K562 (cell line): ENCODE measurements around the gene ACER1. TPM values are rescaled to one million over a fixed set of nuclear protein-coding genes. Genes with fewer than 3 reads are reported as not detected.

Source experiments
- AFF4 ChIP-seq: sonication (generic); formaldehyde crosslinking; IDR thresholded peaks from 2 replicates; pipeline ENCODE4 v1.8.0; 2023; ENCODE audit warnings: mild to moderate bottlenecking, missing genetic modification reagents
- DPF2 ChIP-seq: fragments of 450-650 bp; IDR thresholded peaks from 2 replicates; pipeline ENCODE4 v1.6.1; 2016
- E2F8 ChIP-seq: fragments of 450-650 bp; IDR thresholded peaks from 2 replicates; pipeline ENCODE4 v1.7.1; 2018; ENCODE audit warnings: mild to moderate bottlenecking, low read depth; ENCODE audit not compliant: partially characterized antibody
- FOXK2 ChIP-seq, 2 experiments: fragments of 450-650 bp; IDR thresholded peaks in 1 of 2; conservative IDR thresholded peaks in 1 of 2; 2 replicates each; pipeline ENCODE4 v1.6.1; 2016; ENCODE audit warnings: low read depth in 2 of 2, mild to moderate bottlenecking in 1 of 2
- GATAD2A ChIP-seq: fragments of 450-650 bp; IDR thresholded peaks from 2 replicates; pipeline ENCODE4 v1.6.1; 2017
- LEF1 ChIP-seq: fragments of 450-650 bp; IDR thresholded peaks from 2 replicates; pipeline ENCODE4 v1.6.1; 2016; ENCODE audit warnings: mild to moderate bottlenecking
- PTTG1 ChIP-seq: fragments of 450-650 bp; IDR thresholded peaks from 2 replicates; pipeline ENCODE4 v1.6.1; 2016; ENCODE audit warnings: low read depth, mild to moderate bottlenecking, missing genetic modification characterization, missing compliant biosample characterization
- SIRT6 ChIP-seq: IDR thresholded peaks from one replicate; pipeline ENCODE4 v1.6.1; 2012; ENCODE audit warnings: low read depth, mild to moderate bottlenecking, control low read depth, inconsistent platforms, low read length, moderate library complexity
- TRIM28 ChIP-seq: fragments of 450-650 bp; IDR thresholded peaks from 2 replicates; pipeline ENCODE4 v1.6.1; 2017
- U2AF2 ChIP-seq: fragments of 200-400 bp; formaldehyde crosslinking; optimal IDR thresholded peaks from 2 replicates; pipeline ENCODE3; 2017; ENCODE audit warnings: low read depth, mild to moderate bottlenecking, low read length
- ZFX ChIP-seq: sonication (generic); formaldehyde crosslinking; IDR thresholded peaks from 2 replicates; pipeline ENCODE4 v1.8.0; 2022; ENCODE audit warnings: mild to moderate bottlenecking, missing genetic modification reagents, moderate library complexity
- ZNF23 ChIP-seq: fragments of 250-450 bp; sonication (Bioruptor Pico); IDR thresholded peaks from 2 replicates; pipeline ENCODE4 v1.4.0; 2020; ENCODE audit warnings: mild to moderate bottlenecking
- ZNF518B ChIP-seq: fragments of 250-450 bp; sonication (Bioruptor Pico); IDR thresholded peaks from 2 replicates; pipeline ENCODE4 v1.5.0; 2021; ENCODE audit warnings: mild to moderate bottlenecking, moderate library complexity
- ZNF639 ChIP-seq, 2 experiments: fragments of 200-800 bp in 1 of 2; sonication (Bioruptor generic) in 1 of 2; sonication (generic) in 1 of 2; formaldehyde crosslinking in 1 of 2; IDR thresholded peaks in 1 of 2; conservative IDR thresholded peaks in 1 of 2; 2 replicates each; pipeline versions ENCODE4 v1.5.0 to v1.6.1; 2016 to 2020; ENCODE audit warnings: missing compliant biosample characterization in 1 of 2, missing genetic modification characterization in 1 of 2, missing genetic modification reagents in 1 of 2
- ZNF764 ChIP-seq: fragments of 250-450 bp; sonication (Bioruptor Pico); IDR thresholded peaks from 2 replicates; pipeline ENCODE4 v1.4.0; 2020; ENCODE audit warnings: low read depth, mild to moderate bottlenecking, moderate library complexity
- polyA plus RNA-seq, 8 experiments: library from polyadenylated mRNA; depleted of rRNA in 4 of 8; stranded (reverse) in 5 of 8; unstranded in 3 of 8; fragments of >200 nt; fragmentation: Nextera tagmentation in 2 of 8; fragmentation: Illumina TruSeq in 1 of 8; extraction: Ambion mirVana in 2 of 8; extraction: Trizol in 1 of 8; gene quantifications; 2 replicates each; pipeline versions ENCODE4 v1.2.1 to v1.2.3, GENCODE V29; 2011 to 2014; ENCODE audit warnings: inconsistent platforms in 1 of 8, missing spikeins in 1 of 8
- total RNA-seq, 7 experiments: library from RNA; depleted of rRNA in 6 of 7; stranded (reverse); fragments of >200 nt in 6 of 7; fragmentation: Illumina TruSeq in 2 of 7; extraction: Trizol in 2 of 7; gene quantifications; 2 replicates each; pipeline versions ENCODE4 v1.2.1 to v1.2.3, GENCODE V29; 2011 to 2021; ENCODE audit warnings: low replicate concordance in 1 of 7

Gene ACER1
- total and polyA plus RNA-seq, 9 of the 15 experiments (the other 6 are each of a cell fraction or from before 2014, with no cell fraction given), result not detected

- no peak for TF ChIP-seq ZNF23 (CRISPR knock-in tag)
- no peak for TF ChIP-seq U2AF2
- no peak for TF ChIP-seq AFF4 (CRISPR knock-in tag)
- peak in 1 of 2 experiments; percentile 60; a peak in 1 of 4 replicates for TF ChIP-seq ZNF639 (CRISPR knock-in tag; conservative IDR thresholded peaks at IDR 0.05 in 1 of 2, IDR thresholded peaks at IDR 0.05 in 1 of 2)
- peak; percentile 95 for TF ChIP-seq LEF1
- TF ChIP-seq ZNF764 (CRISPR knock-in tag), result no peak
- TF ChIP-seq DPF2, result peak; percentile 91
- TF ChIP-seq GATAD2A, result no peak
- peak; percentile 22 for TF ChIP-seq E2F8
- TF ChIP-seq PTTG1, result no peak
- TF ChIP-seq TRIM28, result no peak
- no peak for TF ChIP-seq SIRT6
- peak; percentile 50 to 55; a peak in 3 of 4 replicates for TF ChIP-seq FOXK2 (conservative IDR thresholded peaks at IDR 0.05 in 1 of 2, IDR thresholded peaks at IDR 0.05 in 1 of 2; ENCODE audit: low read depth in 2 of 2)
- no peak for TF ChIP-seq ZFX (CRISPR knock-in tag)
- TF ChIP-seq ZNF518B, result no peak
Measured at GRCh38 chr19:6276447-6276846, 57.0 kb downstream of the ACER1 start (continued).
